ENCODE results near the gene MYMX.

MYMX gene

GRCh38 chr6:44258921-44259320, 42.2 kb downstream of the MYMX start:
- Histone ChIP-seq H3K4me3 (no peak overlapping the region), H3K27ac (no peak overlapping the region)
- DNase-seq (ENCODE audit: low spot score), result no peak
- TF ChIP-seq CTCF (IDR thresholded peaks at IDR 0.05), result no peak

- H3K27ac ChIP-seq, result no peak overlapping the region
- TF ChIP-seq CTCF (IDR thresholded peaks at IDR 0.05), result no peak
- no peak overlapping the region for H3K4me3 ChIP-seq
- DNase-seq (ENCODE audit: low spot score), result no peak
Measured at GRCh38 chr6:44260011-44260410, 43.3 kb downstream of the MYMX start.

- H3K4me3 ChIP-seq, result no peak overlapping the region
- H3K27ac ChIP-seq, result no peak overlapping the region
- TF ChIP-seq CTCF (IDR thresholded peaks at IDR 0.05), result no peak
- no peak for DNase-seq (ENCODE audit: low spot score)
Measured at GRCh38 chr6:44260451-44261297, 43.9 kb downstream of the MYMX start.

GRCh38 chr6:44261581-44261980, 44.9 kb downstream of the MYMX start:
- Histone ChIP-seq H3K4me3 (no peak overlapping the region), H3K27ac (no peak overlapping the region)
- no peak for TF ChIP-seq CTCF (IDR thresholded peaks at IDR 0.05)
- DNase-seq (ENCODE audit: low spot score), result no peak

GRCh38 chr6:44262467-44263353, 46.0 kb downstream of the MYMX start:
- Histone ChIP-seq H3K27ac (peak overlapping the region in 1 of 2 donors; percentile 35), H3K4me3 (peak overlapping the region; percentile 83)
- no peak for DNase-seq (ENCODE audit: low spot score)
- TF ChIP-seq CTCF (IDR thresholded peaks at IDR 0.05), result no peak

- TF ChIP-seq CTCF (IDR thresholded peaks at IDR 0.05), result no peak
- Histone ChIP-seq H3K27ac (peak overlapping the region in 1 of 2 donors; percentile 35), H3K4me3 (peak overlapping the region; percentile 83)
- no peak for DNase-seq (ENCODE audit: low spot score)
Measured at GRCh38 chr6:44263354-44264100, 46.8 kb downstream of the MYMX start.

Data from coronary artery (tissue), 2 donors.